HCEC 1CT (cell line): ENCODE results near the gene SPANXB1.
"Not testable (repeated sequence)": the region's sequence is repeated elsewhere in the genome, so short reads cannot be mapped to it uniquely, and the experiment has no call there.

Source experiments
- DNase-seq: peaks from one replicate; pipeline ENCODE4 v3.0.0-alpha.2; 2017

SPANXB1 gene, protein sequence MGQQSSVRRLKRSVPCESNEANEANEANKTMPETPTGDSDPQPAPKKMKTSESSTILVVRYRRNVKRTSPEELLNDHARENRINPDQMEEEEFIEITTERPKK

DNA sequence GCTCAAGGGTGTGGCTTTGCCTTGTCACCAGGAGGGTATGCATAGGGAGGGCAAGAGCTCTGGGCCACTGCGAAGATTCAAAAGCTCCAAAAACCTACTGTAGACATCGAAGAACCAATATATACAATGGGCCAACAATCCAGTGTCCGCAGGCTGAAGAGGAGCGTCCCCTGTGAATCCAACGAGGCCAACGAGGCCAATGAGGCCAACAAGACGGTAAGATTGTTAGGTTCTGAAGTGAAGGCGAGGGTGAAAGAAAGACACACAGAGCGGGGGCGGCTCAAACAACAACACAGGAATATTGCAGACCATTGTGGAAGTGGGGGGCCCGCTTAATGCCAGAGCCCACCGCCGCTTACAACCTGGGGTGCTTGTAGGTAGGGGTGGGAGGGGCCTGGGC is at the start of gene SPANXB1:
Gene SPANXB1 (plus strand): TSS at position 27 of the 400 bp plus-strand sequence. CDS start 100 bp downstream, at position 127.
- DNase-seq = not testable (repeated sequence)

DNA sequence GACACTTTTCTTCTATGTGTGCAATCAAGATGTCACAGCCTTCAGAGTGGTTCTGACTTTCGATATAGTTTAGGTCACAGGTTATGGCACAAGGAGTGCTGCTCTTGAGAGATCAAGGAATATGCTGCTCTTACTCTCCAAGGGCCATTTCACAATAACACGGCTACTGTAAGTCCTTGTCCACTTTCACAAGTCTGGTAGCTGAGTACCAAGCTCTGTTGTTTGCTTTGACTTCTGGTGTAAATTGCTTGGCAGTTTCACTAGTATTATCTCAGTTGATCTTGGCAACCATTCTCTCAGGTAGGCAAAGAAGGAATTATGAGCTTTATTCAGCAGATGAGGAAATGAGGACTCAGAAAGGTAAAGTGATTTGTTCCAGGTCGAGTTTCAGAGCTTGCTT is 35.4 kb upstream of the SPANXB1 start:
- DNase-seq = no peak

DNA sequence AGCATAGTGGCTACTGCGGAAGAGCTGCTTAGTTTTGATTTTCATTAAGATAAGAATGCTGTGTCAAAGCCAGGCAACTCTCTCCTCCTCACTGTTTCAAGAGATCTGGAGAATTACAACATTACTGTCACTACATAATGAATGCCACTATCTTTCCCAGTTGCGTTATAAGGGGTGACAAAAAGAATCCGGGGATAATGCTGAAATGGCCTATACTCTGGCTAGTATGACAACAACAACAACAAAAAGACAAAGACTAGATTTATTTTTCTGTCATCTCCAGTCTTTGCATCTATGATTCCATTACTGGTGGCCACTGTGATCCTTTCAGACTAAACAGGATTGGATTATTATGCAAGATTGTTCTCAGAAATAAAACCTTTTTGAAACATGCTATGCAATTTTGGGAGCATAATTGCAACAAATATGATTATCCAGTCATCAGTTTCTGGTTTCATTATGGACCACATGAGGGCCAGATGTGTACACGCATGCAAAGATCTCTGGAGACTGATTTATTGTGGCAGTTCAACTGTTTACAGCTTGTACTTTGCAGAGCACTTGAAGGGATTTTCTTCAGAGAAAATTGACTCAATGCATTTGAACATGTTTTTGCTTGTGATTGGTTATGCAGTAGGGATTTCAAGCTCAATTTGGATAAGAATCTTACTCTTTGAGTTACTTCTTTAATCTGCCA is 31.1 kb upstream of the SPANXB1 start:
- peak; percentile 1 for DNase-seq

- DNase-seq = no peak
Measured at GRCh38 chrX:140975472-140975871, 26.9 kb upstream of the SPANXB1 start.

GRCh38 chrX:140980271-140980670 is 22.1 kb upstream of the SPANXB1 start:
- no peak for DNase-seq

- DNase-seq = no peak
Measured at GRCh38 chrX:140983730-140984129, 18.7 kb upstream of the SPANXB1 start.

- DNase-seq = not testable (repeated sequence)
Measured at GRCh38 chrX:141005243-141005642, 2.8 kb downstream of the SPANXB1 start.

GRCh38 chrX:141044246-141044645 is 41.9 kb downstream of the SPANXB1 start:
- DNase-seq = not testable (repeated sequence)

- DNase-seq = not testable (repeated sequence)
Measured at GRCh38 chrX:141049878-141050277, 47.5 kb downstream of the SPANXB1 start.

DNA sequence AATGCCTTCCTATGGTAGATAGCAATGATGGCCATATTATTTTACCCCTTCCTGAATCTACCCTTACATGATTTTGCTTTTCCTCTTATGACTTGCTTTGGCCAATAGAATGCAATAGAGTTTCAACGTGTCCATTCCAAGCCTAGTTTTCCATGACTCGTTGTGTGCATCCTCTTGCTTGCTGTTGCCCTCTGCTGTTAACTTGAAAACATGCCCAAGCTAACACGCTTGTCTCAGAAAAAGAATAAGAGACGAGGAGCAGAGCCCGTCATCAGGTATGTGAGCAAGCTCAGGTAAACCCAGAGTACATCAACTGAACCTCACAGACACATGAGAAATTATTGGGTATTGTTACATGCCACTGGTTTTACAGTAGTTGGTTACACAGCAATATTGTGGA is 49.7 kb downstream of the SPANXB1 start:
- DNase-seq = peak; percentile 0
